Measurements from ENCODE around the gene NR2E1. TPM values are rescaled to one million over a fixed set of nuclear protein-coding genes. Genes with fewer than 3 reads are reported as not detected.

The NR2E1 gene
- total RNA-seq, 4 donors from 2014 or later, result not detected

DNA sequence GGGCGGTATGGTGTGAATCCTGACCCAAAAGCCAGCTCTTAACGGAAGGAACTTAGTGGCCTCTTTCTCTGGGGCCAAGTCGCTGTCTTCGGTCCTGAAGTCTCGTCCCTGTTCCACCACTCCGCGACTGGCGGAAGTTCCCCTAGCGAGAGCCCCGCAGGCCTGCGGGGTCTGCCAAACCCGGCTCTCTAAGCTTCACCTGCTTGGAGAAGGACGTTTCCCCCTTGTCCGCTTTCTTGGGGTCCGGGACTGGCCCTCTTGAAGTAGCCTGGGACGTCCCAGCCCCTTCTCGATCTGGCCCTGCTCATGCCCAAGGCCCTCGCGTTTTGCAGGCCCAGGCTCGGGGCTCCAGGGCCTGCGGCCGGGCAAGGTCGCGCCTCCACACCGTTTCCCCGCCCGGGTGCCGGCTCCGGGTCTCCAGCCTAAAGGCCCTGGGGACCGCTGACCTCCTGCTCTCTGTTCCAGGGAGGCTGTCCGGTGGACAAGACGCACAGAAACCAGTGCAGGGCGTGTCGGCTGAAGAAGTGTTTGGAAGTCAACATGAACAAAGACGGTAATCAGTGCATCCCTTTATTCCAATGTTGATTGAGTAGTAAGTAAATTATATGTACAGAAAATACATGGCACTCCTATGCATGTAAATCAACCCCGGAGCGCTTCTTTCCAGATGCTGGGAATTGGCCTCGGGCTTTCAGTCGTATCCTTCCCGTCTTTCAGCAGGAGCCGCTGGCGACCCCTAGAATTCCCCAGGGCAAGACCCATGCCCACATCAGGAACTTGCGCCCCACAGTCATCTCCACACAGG lies 8.8 kb downstream of the NR2E1 start:
- peaks cover 5 to 33% (median 20%) of the 10 kb centered on the region in 4 donors for H3K4me1 ChIP-seq
- WGBS, 2 donors (ENCODE audit: low coverage in 1 of 2), result 17 to 30% methylated on average over 2 to 41 of the region's 43 CpGs
- H3K27me3 ChIP-seq, result peaks cover 100% of the 10 kb centered on the region
- no peak overlapping the region for H3K27ac ChIP-seq
- DNase-seq, result no peak
- H3K36me3 ChIP-seq, result no peaks in the 10 kb centered on the region
- in situ Hi-C loops (cut with MboI; ENCODE audit: low pct_ligation_motif_present in 1 of 4, low pct_unique_long_range_greater_than_20kb in 1 of 4, low sequenced_read_pairs in 3 of 4) (no loop called here), intact Hi-C loops (cut with DNase I; ENCODE audit: low total_unique reads) (no loop called here)
- no peaks in the 10 kb centered on the region for H3K9me3 ChIP-seq
- TF ChIP-seq POLR2A (IDR thresholded peaks at IDR 0.05) (no peak), POLR2AphosphoS5 (IDR thresholded peaks at IDR 0.05) (no peak), EP300 (IDR thresholded peaks at IDR 0.05; ENCODE audit: low read depth) (no peak)
- TF ChIP-seq, protein P1, sequence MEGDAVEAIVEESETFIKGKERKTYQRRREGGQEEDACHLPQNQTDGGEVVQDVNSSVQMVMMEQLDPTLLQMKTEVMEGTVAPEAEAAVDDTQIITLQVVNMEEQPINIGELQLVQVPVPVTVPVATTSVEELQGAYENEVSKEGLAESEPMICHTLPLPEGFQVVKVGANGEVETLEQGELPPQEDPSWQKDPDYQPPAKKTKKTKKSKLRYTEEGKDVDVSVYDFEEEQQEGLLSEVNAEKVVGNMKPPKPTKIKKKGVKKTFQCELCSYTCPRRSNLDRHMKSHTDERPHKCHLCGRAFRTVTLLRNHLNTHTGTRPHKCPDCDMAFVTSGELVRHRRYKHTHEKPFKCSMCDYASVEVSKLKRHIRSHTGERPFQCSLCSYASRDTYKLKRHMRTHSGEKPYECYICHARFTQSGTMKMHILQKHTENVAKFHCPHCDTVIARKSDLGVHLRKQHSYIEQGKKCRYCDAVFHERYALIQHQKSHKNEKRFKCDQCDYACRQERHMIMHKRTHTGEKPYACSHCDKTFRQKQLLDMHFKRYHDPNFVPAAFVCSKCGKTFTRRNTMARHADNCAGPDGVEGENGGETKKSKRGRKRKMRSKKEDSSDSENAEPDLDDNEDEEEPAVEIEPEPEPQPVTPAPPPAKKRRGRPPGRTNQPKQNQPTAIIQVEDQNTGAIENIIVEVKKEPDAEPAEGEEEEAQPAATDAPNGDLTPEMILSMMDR (IDR thresholded peaks at IDR 0.05), result no peak
- peak overlapping the region in 1 of 4 donors; percentile 5 for H3K4me3 ChIP-seq

DNA sequence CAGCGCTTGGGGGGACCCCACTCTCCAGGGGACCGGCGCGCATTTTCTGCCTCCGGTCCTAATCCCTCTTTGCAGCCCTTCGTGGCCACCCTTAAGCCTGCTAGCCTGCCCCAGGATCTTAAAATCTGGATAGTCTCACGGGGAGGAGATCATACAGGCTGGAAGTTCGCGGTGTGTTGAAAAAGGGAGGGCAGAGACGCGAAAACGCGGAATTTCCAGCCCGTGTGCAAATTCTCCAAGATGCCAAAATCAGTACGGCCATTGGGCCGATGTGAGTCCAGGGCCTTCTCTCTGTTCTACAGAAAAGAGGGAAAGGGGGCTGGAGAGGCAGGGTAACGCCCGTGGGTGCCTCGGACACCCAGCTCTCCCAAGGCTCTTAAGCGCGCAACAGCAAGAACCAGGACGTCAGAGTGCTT lies 9.4 kb downstream of the NR2E1 start:
- H3K9me3 ChIP-seq, result no peaks in the 10 kb centered on the region
- H3K4me1 ChIP-seq, result peaks cover 5 to 27% (median 17%) of the 10 kb centered on the region in 4 donors
- 20 to 40% methylated on average over 4 to 19 of the region's 22 CpGs for WGBS, 2 donors (ENCODE audit: low coverage in 1 of 2)
- TF ChIP-seq POLR2AphosphoS5 (IDR thresholded peaks at IDR 0.05), result no peak
- no peak for TF ChIP-seq POLR2A (IDR thresholded peaks at IDR 0.05)
- TF ChIP-seq, protein P1 (IDR thresholded peaks at IDR 0.05), result no peak
- no peak for TF ChIP-seq EP300 (IDR thresholded peaks at IDR 0.05; ENCODE audit: low read depth)
- DNase-seq, result no peak
- peak overlapping the region in 2 of 4 donors; percentile 2 to 36 for H3K4me3 ChIP-seq
- H3K27ac ChIP-seq, result no peak overlapping the region
- peaks cover 100% of the 10 kb centered on the region for H3K27me3 ChIP-seq
- no peaks in the 10 kb centered on the region for H3K36me3 ChIP-seq
- intact Hi-C loops (cut with DNase I; ENCODE audit: low total_unique reads), result no loop called here
- in situ Hi-C loops (cut with MboI; ENCODE audit: low pct_ligation_motif_present in 1 of 4, low pct_unique_long_range_greater_than_20kb in 1 of 4, low sequenced_read_pairs in 3 of 4), result no loop called here

GRCh38 chr6:108175592-108176279 lies 9.9 kb downstream of the NR2E1 start:
- 5% methylated on average over 32 of the region's 38 CpGs; no CpG with 5 or more reads in 1 of the 2 donors for WGBS, 2 donors (ENCODE audit: low coverage in 1 of 2)
- H3K27ac ChIP-seq, result no peak overlapping the region
- peak overlapping the region in 2 of 4 donors; percentile 2 to 36 for H3K4me3 ChIP-seq
- intact Hi-C loops (cut with DNase I; ENCODE audit: low total_unique reads) (no loop called here), in situ Hi-C loops (cut with MboI; ENCODE audit: low pct_ligation_motif_present in 1 of 4, low pct_unique_long_range_greater_than_20kb in 1 of 4, low sequenced_read_pairs in 3 of 4) (no loop called here)
- no peak for DNase-seq
- H3K4me1 ChIP-seq, result peaks cover 5 to 23% (median 17%) of the 10 kb centered on the region in 4 donors
- no peak for TF ChIP-seq EP300 (IDR thresholded peaks at IDR 0.05; ENCODE audit: low read depth)
- TF ChIP-seq POLR2AphosphoS5 (IDR thresholded peaks at IDR 0.05), result no peak
- TF ChIP-seq POLR2A (IDR thresholded peaks at IDR 0.05), result no peak
- TF ChIP-seq, protein P1 (IDR thresholded peaks at IDR 0.05), result peak in 1 of 5 experiments; percentile 24
- no peaks in the 10 kb centered on the region for H3K9me3 ChIP-seq
- H3K36me3 ChIP-seq, result no peaks in the 10 kb centered on the region
- peaks cover 100% of the 10 kb centered on the region for H3K27me3 ChIP-seq

Data from transverse colon (tissue), 4 donors.